Coronary artery (tissue), 2 donors: ENCODE results near the gene CATSPER4.

Experiments
- DNase-seq: peaks from one replicate; pipeline ENCODE4 v3.0.0-alpha.2; 2017; ENCODE audit warnings: low spot score
- H3K27ac ChIP-seq, 2 donors: fragments of 200-600 bp; sonication (generic); one replicate each; pipeline ENCODE4 v1.5.1; 2016 to 2019
- H3K4me3 ChIP-seq: fragments of 200-600 bp; sonication (generic); 2 replicates; pipeline ENCODE4 v1.5.1; 2016; ENCODE audit warnings: mild to moderate bottlenecking, moderate library complexity
- CTCF ChIP-seq: fragments of 200-600 bp; sonication (generic); IDR thresholded peaks from one replicate; pipeline ENCODE4 v1.5.1; 2019; ENCODE audit warnings: antibody characterized with exemption

The CATSPER4 gene

GRCh38 chr1:26213335-26213905, 23.0 kb downstream of the CATSPER4 start:
- Histone ChIP-seq H3K27ac (no peak overlapping the region), H3K4me3 (no peak overlapping the region)
- DNase-seq: no peak
- no peak for TF ChIP-seq CTCF

- no peak overlapping the region for H3K4me3 ChIP-seq
- TF ChIP-seq CTCF: no peak
- no peak overlapping the region for H3K27ac ChIP-seq
- no peak for DNase-seq
Observed at GRCh38 chr1:26215246-26215645, 24.8 kb downstream of the CATSPER4 start.

- no peak overlapping the region for H3K27ac ChIP-seq
- no peak overlapping the region for H3K4me3 ChIP-seq
- no peak for DNase-seq
- no peak for TF ChIP-seq CTCF
Observed at GRCh38 chr1:26218906-26219494, 28.6 kb downstream of the CATSPER4 start.

GRCh38 chr1:26220199-26220912, 30.0 kb downstream of the CATSPER4 start:
- TF ChIP-seq CTCF: no peak
- no peak overlapping the region for H3K27ac ChIP-seq
- DNase-seq: no peak
- no peak overlapping the region for H3K4me3 ChIP-seq

GRCh38 chr1:26221094-26221493, 30.7 kb downstream of the CATSPER4 start:
- Histone ChIP-seq H3K27ac (no peak overlapping the region), H3K4me3 (no peak overlapping the region)
- no peak for TF ChIP-seq CTCF
- DNase-seq: no peak

- Histone ChIP-seq H3K27ac (no peak overlapping the region), H3K4me3 (peak overlapping the region; percentile 68)
- DNase-seq: no peak
- no peak for TF ChIP-seq CTCF
Observed at GRCh38 chr1:26224606-26225005, 34.2 kb downstream of the CATSPER4 start.
